ENCODE measurements around the gene SSBP2.

SSBP2 gene

GRCh38 chr5:81395262-81395661 is 355.6 kb downstream of the SSBP2 start:
- Histone ChIP-seq H3K9me3 (ENCODE audit: control insufficient read depth, low read length) (no peaks in the 10 kb centered on the region), H3K4me3 (ENCODE audit: insufficient read depth, low read depth, low read length) (no peak overlapping the region), H3K36me3 (ENCODE audit: control insufficient read depth, insufficient read depth, low read length) (no peaks in the 10 kb centered on the region), H3K27me3 (ENCODE audit: control insufficient read depth, insufficient read depth, low read length, poor library complexity, severe bottlenecking) (peaks cover 21% of the 10 kb centered on the region), H3K4me1 (ENCODE audit: control insufficient read depth, insufficient read depth, low read length) (no peaks in the 10 kb centered on the region), H3K27ac (ENCODE audit: insufficient read depth, low read depth, low read length, poor library complexity, severe bottlenecking) (no peak overlapping the region)
- 84 to 91% methylated on average over 3 of the region's 3 CpGs for WGBS, 2 experiments

GRCh38 chr5:81393783-81394718 is 356.8 kb downstream of the SSBP2 start, which contains the start of gene ACOT12:
Gene ACOT12 (minus strand): TSS chr5:81394134. CDS start chr5:81394114, 20 bp downstream.
- WGBS, 2 experiments: 8% methylated on average over 77 of the region's 77 CpGs
- Histone ChIP-seq H3K27ac (ENCODE audit: insufficient read depth, low read depth, low read length, poor library complexity, severe bottlenecking) (no peak within 1 kb of the TSS), H3K36me3 (ENCODE audit: control insufficient read depth, insufficient read depth, low read length) (no peaks in the 10 kb centered on the region), H3K4me1 (ENCODE audit: control insufficient read depth, insufficient read depth, low read length) (no peaks in the 10 kb centered on the region), H3K9me3 (ENCODE audit: control insufficient read depth, low read length) (no peaks in the 10 kb centered on the region), H3K27me3 (ENCODE audit: control insufficient read depth, insufficient read depth, low read length, poor library complexity, severe bottlenecking) (peaks cover 21% of the 10 kb centered on the region), H3K4me3 (ENCODE audit: insufficient read depth, low read depth, low read length) (peak within 1 kb of the TSS; percentile 32)

DNA sequence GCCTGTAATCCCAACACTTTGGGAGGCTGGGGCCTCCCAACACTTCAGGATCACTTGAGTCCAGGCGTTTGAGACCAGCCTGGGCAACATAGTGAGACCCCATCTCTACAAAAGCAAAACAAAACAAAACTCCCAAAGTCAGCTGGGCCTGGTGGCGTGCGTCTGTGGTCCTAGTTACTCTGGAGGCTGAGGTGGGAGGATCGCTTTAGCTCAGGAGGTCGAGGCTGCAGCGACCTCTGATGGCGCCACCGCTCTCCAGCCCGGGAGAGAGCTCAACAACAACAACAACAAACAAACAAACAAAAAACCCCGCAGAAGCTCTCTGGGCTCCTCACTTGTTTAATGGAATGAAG is 357.5 kb downstream of the SSBP2 start:
- peaks cover 21% of the 10 kb centered on the region for H3K27me3 ChIP-seq (ENCODE audit: control insufficient read depth, insufficient read depth, low read length, poor library complexity, severe bottlenecking)
- H3K4me3 ChIP-seq (ENCODE audit: insufficient read depth, low read depth, low read length): peak overlapping the region; percentile 32
- WGBS, 2 experiments: 39 to 45% methylated on average over 10 of the region's 10 CpGs
- no peaks in the 10 kb centered on the region for H3K9me3 ChIP-seq (ENCODE audit: control insufficient read depth, low read length)
- no peak overlapping the region for H3K27ac ChIP-seq (ENCODE audit: insufficient read depth, low read depth, low read length, poor library complexity, severe bottlenecking)
- H3K4me1 ChIP-seq (ENCODE audit: control insufficient read depth, insufficient read depth, low read length): no peaks in the 10 kb centered on the region
- H3K36me3 ChIP-seq (ENCODE audit: control insufficient read depth, insufficient read depth, low read length): no peaks in the 10 kb centered on the region

GRCh38 chr5:81389025-81389424 is 361.9 kb downstream of the SSBP2 start:
- Histone ChIP-seq H3K36me3 (ENCODE audit: control insufficient read depth, insufficient read depth, low read length) (no peaks in the 10 kb centered on the region), H3K4me3 (ENCODE audit: insufficient read depth, low read depth, low read length) (no peak overlapping the region), H3K4me1 (ENCODE audit: control insufficient read depth, insufficient read depth, low read length) (no peaks in the 10 kb centered on the region), H3K27me3 (ENCODE audit: control insufficient read depth, insufficient read depth, low read length, poor library complexity, severe bottlenecking) (peaks cover 14% of the 10 kb centered on the region), H3K9me3 (ENCODE audit: control insufficient read depth, low read length) (no peaks in the 10 kb centered on the region), H3K27ac (ENCODE audit: insufficient read depth, low read depth, low read length, poor library complexity, severe bottlenecking) (no peak overlapping the region)

GRCh38 chr5:81388169-81388568 is 362.7 kb downstream of the SSBP2 start:
- H3K9me3 ChIP-seq (ENCODE audit: control insufficient read depth, low read length): no peaks in the 10 kb centered on the region
- H3K36me3 ChIP-seq (ENCODE audit: control insufficient read depth, insufficient read depth, low read length): no peaks in the 10 kb centered on the region
- H3K4me3 ChIP-seq (ENCODE audit: insufficient read depth, low read depth, low read length): no peak overlapping the region
- no peak overlapping the region for H3K27ac ChIP-seq (ENCODE audit: insufficient read depth, low read depth, low read length, poor library complexity, severe bottlenecking)
- no peaks in the 10 kb centered on the region for H3K4me1 ChIP-seq (ENCODE audit: control insufficient read depth, insufficient read depth, low read length)
- H3K27me3 ChIP-seq (ENCODE audit: control insufficient read depth, insufficient read depth, low read length, poor library complexity, severe bottlenecking): peaks cover 5% of the 10 kb centered on the region
- WGBS, 2 experiments: 82 to 98% methylated on average over 4 of the region's 4 CpGs

DNA sequence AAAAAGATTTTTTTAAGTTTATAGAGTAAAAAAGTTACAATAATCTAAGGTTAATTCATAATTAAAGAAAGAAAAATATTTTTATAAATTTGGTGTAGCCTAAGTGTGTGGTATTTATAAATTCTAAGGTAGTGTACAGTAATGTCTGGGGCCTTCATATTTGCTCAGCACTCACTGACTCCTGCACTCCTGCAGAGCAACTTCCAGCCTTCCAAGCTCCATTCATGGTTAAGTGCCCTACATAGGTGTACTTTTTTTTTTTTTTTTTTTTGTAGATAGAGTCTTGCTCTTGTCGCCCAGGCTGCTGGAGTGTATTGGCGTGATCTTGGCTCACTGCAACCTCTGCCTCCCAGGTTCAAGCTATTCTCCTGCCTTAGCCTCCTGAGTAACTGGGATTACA is 367.0 kb downstream of the SSBP2 start:
- Histone ChIP-seq H3K27ac (ENCODE audit: insufficient read depth, low read depth, low read length, poor library complexity, severe bottlenecking) (no peak overlapping the region), H3K9me3 (ENCODE audit: control insufficient read depth, low read length) (no peaks in the 10 kb centered on the region), H3K27me3 (ENCODE audit: control insufficient read depth, insufficient read depth, low read length, poor library complexity, severe bottlenecking) (no peaks in the 10 kb centered on the region), H3K4me3 (ENCODE audit: insufficient read depth, low read depth, low read length) (no peak overlapping the region), H3K4me1 (ENCODE audit: control insufficient read depth, insufficient read depth, low read length) (no peaks in the 10 kb centered on the region), H3K36me3 (ENCODE audit: control insufficient read depth, insufficient read depth, low read length) (no peaks in the 10 kb centered on the region)
- WGBS, 2 experiments: 91 to 98% methylated on average over 2 of the region's 2 CpGs

GRCh38 chr5:81371354-81371876 is 379.5 kb downstream of the SSBP2 start:
- Histone ChIP-seq H3K4me1 (ENCODE audit: control insufficient read depth, insufficient read depth, low read length) (no peaks in the 10 kb centered on the region), H3K27ac (ENCODE audit: insufficient read depth, low read depth, low read length, poor library complexity, severe bottlenecking) (no peak overlapping the region), H3K36me3 (ENCODE audit: control insufficient read depth, insufficient read depth, low read length) (no peaks in the 10 kb centered on the region), H3K4me3 (ENCODE audit: insufficient read depth, low read depth, low read length) (no peak overlapping the region), H3K9me3 (ENCODE audit: control insufficient read depth, low read length) (no peaks in the 10 kb centered on the region), H3K27me3 (ENCODE audit: control insufficient read depth, insufficient read depth, low read length, poor library complexity, severe bottlenecking) (no peaks in the 10 kb centered on the region)
- WGBS, 2 experiments: 84 to 92% methylated on average over 2 of the region's 2 CpGs

GRCh38 chr5:81370912-81371311 is 380.0 kb downstream of the SSBP2 start:
- Histone ChIP-seq H3K27ac (ENCODE audit: insufficient read depth, low read depth, low read length, poor library complexity, severe bottlenecking) (no peak overlapping the region), H3K36me3 (ENCODE audit: control insufficient read depth, insufficient read depth, low read length) (no peaks in the 10 kb centered on the region), H3K4me3 (ENCODE audit: insufficient read depth, low read depth, low read length) (no peak overlapping the region), H3K27me3 (ENCODE audit: control insufficient read depth, insufficient read depth, low read length, poor library complexity, severe bottlenecking) (no peaks in the 10 kb centered on the region), H3K4me1 (ENCODE audit: control insufficient read depth, insufficient read depth, low read length) (no peaks in the 10 kb centered on the region), H3K9me3 (ENCODE audit: control insufficient read depth, low read length) (no peaks in the 10 kb centered on the region)

DNA sequence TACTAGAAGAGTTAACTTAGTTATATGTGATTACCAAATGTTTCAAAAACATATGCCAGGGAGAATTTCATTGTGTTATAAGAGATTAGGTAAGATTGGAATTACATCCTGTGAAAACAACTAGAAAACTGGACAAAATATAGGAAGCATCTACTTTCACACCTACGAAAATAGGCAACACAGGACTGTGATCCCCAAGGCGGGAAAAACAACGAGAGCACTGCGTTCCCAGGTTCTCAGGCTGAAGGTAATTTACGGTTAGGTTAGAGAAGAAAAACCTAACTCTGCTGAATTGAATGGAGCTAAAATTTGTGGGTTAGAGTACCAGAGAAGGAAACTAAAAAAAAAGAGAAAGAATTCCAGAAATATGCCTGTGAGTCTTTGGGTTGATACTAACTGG is 385.4 kb downstream of the SSBP2 start:
- H3K9me3 ChIP-seq (ENCODE audit: control insufficient read depth, low read length): no peaks in the 10 kb centered on the region
- H3K4me1 ChIP-seq (ENCODE audit: control insufficient read depth, insufficient read depth, low read length): no peaks in the 10 kb centered on the region
- H3K27me3 ChIP-seq (ENCODE audit: control insufficient read depth, insufficient read depth, low read length, poor library complexity, severe bottlenecking): no peaks in the 10 kb centered on the region
- no peak overlapping the region for H3K27ac ChIP-seq (ENCODE audit: insufficient read depth, low read depth, low read length, poor library complexity, severe bottlenecking)
- no peaks in the 10 kb centered on the region for H3K36me3 ChIP-seq (ENCODE audit: control insufficient read depth, insufficient read depth, low read length)
- 96% methylated on average over 5 of the region's 5 CpGs for WGBS, 2 experiments
- no peak overlapping the region for H3K4me3 ChIP-seq (ENCODE audit: insufficient read depth, low read depth, low read length)

DNA sequence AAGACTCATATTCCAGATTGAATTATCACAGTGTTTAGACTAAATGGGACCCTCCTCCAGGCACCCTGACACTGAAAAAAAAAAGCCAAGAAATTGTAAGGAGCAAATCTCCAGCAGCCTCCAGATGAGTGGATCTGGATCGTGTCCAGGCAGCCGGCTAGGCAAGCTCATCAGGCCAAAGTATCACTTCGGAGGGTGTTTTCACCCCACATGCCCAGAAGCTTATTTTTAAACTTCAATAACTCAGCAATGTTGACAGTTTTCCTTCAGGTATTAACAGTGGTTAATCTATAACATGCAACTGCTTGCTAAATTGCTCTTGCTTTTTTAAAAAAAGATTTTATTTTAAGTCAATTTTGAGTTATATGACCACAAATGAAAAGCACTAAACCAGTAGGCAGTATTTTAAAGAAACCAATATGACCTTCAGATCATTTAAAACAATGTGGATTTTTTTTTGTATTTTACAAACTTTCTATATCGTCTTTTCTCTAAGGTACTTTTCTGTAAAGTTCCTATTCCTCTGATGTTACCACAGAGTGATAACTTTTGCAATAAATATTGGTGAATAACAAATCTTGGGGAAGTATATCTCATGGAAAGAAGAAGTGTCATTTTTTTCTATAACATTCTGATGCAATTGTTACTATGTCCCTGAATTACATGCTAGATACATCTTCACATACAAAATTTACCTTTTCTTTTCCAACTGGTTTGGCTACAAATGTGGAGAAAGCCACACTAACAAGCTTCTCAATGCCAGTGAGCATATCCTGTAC is 387.6 kb downstream of the SSBP2 start:
- Histone ChIP-seq H3K4me1 (ENCODE audit: control insufficient read depth, insufficient read depth, low read length) (peaks cover 6% of the 10 kb centered on the region), H3K4me3 (ENCODE audit: insufficient read depth, low read depth, low read length) (no peak overlapping the region), H3K36me3 (ENCODE audit: control insufficient read depth, insufficient read depth, low read length) (no peaks in the 10 kb centered on the region), H3K27me3 (ENCODE audit: control insufficient read depth, insufficient read depth, low read length, poor library complexity, severe bottlenecking) (no peaks in the 10 kb centered on the region), H3K9me3 (ENCODE audit: control insufficient read depth, low read length) (no peaks in the 10 kb centered on the region), H3K27ac (ENCODE audit: insufficient read depth, low read depth, low read length, poor library complexity, severe bottlenecking) (no peak overlapping the region)
- WGBS, 2 experiments: 93 to 96% methylated on average over 3 to 4 of the region's 4 CpGs
